HG02973 (cell line): ENCODE data around the gene DDX5.
A peak's percentile ranks its signal among the peaks of the same experiment; 100 is the strongest.

Experiments used
- ATAC-seq: cut with Tn5 transposase; IDR thresholded peaks from one replicate; pipeline ENCODE4 v1.9.1; 2021; ENCODE audit warnings: moderate library complexity; ENCODE audit not compliant: unreplicated experiment

The DDX5 gene

DNA sequence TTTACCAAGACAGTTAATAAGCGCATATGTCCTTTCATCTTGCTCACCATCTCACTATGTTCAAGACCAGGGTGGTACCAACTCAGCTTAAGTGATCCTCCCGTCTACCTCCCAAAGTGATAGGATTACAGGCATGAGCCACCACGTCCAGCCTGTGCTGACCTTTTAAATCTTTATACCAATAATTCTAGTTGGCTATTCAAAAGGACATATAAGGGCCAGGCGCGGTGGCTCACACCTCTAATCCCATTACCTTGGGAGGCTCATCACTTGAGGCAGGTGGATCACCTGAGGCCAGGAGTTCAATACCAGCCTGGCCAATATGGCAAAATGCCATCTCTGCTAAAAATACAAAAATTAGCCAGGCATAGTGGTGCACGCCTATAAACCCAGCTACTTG, 3.1 kb upstream of the DDX5 start:
- ATAC-seq, result no peak

DNA sequence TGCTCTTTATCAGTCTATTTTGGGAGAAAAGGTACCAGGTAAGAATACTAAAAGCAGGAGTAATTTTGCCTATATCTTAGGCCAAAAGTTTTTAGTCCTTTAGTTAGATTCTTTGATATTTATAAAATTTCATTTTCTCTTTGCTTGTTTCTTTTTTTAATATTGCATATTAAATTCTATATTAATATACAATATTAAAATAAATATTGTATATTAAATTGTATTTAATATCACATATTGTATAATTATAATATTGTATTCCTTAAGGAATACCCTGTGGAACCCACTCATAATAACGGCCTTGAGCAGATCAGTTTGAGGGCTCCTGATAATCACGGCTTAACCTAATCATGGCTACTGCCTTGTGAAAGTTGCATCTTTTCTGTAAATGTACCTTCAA, 2.6 kb upstream of the DDX5 start:
- no peak for ATAC-seq

DNA sequence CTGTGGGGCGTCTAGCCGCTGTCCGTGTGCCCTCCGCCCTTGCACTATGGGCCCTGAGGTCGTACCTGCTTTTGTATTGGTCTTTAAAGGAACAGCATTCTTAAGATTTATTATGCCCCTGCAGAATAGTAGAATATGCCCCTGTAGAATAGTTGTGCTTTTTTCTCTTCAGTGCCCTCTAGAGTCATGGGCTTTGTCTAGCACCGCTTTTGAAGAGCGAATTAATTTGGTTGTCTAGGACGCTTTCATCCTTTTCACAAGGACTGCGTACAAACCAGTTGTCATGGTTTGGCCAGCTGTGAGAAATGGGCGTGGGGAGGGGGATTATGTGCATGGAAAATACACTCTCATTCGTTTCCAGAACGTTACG, 1.3 kb upstream of the DDX5 start:
- ATAC-seq, result peak; percentile 14

DNA sequence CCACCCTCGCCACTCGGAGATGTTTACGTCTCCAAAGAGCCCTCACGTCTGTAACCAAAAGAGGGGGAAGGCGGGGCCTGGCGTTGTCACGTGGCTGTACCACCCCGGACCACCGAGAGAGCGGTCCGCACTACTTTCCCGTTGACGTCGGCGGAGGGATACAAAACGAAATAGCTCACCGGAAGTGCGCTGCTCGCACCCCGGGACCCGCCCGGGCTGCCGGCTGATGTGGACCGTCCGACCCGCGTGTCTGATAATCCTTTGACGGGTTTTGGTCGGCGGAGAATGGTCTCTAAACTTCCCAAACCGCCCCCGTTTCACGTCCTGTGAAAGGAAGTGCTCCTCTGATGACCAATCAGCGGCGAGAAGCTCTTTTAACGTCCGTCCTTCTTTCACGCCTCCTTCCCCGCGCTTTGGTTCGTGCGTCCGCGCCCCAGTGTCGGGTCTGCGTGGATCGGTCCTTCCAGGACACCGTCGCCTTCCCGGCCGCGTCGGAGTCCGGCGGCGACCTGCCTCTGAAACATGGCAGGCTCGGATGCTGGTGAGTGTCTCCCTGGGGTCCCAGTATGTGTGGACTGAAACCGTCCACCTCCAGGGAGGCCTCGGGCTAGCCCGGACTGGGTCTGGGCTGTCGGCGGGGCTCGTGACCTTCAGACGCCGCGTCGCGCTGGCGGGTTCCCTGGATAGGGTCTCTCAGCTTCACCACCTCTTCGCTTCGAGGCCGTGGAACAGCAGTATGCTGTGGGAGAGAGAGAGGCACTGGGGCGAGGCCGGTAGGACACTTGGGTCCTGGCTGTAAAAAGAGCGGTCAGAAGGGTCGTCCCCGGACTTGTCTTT, 705 bp upstream of the DDX5 start, which contains the start of gene CEP95:
Gene CEP95 (plus strand): TSS at position 402 of the 837 bp plus-strand sequence. CDS start 121 bp downstream, at position 523.
- peak; percentile 42 for ATAC-seq

DNA sequence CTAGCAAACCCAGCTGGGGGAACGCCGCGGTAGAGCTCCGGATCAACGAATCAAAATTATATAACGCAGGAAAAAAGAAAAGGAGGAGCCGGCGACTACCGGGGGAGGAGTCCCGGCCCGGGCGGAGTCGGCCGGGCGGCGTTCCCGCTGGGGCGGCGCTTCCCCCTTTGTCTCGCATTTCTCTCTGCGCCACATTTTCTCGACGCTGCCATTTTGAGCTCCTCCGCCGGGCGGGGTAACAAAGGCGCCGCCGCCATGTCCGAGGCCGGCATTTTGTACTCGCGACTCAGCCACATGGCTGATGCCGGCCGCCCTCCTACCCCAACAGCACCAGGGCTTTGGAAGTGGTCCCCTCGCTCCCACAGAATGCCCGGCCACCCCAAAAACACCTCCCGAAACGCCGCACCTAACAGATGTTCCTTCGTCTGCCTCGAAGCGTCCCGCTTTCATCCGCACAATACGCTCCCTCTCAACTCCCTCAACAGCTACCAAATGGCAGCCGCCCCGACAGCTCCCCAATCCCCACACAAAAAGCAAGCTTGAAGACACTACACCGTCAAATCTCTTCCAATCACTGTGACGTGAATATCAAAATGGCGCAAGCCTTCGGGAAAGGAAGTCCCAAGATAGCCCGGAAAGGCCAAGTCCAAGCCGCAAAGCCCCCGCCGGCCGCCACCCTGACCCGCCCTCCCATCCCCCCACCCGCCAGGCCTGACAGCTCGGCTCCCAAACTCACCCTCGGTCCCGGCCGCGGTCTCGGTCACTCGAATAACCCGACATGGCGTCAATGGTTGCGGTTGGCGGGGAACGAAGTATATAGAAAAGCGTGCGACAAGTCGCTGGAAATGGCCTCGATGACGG, 519 bp downstream of the DDX5 start:
- ATAC-seq, result no peak

DNA sequence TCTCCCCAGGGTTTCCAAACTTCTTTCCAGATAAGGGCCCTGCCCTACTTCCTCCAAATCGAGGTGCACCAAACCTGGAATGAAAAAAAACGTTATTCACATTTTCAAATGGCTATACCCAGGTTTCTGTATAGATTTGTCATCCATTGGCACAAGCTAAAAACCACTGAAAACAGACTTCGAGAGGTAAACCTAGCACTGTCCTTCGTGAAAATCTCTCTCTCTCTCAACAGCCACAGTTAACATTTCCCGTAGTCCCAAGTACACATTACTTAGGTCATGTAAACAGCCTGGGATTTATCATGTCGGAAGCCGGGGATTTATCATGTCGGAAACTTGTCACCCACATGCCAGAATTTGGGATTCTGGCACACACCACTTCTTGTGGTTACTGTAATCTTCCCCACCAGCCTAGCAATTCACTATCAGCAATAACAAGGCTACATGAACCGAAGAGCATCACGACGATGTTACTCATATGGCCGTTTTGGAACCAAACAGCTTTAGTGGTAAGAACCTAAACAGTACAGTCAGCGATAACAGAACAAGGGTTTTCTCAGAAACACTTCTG, 1.2 kb downstream of the DDX5 start:
- no peak for ATAC-seq

DNA sequence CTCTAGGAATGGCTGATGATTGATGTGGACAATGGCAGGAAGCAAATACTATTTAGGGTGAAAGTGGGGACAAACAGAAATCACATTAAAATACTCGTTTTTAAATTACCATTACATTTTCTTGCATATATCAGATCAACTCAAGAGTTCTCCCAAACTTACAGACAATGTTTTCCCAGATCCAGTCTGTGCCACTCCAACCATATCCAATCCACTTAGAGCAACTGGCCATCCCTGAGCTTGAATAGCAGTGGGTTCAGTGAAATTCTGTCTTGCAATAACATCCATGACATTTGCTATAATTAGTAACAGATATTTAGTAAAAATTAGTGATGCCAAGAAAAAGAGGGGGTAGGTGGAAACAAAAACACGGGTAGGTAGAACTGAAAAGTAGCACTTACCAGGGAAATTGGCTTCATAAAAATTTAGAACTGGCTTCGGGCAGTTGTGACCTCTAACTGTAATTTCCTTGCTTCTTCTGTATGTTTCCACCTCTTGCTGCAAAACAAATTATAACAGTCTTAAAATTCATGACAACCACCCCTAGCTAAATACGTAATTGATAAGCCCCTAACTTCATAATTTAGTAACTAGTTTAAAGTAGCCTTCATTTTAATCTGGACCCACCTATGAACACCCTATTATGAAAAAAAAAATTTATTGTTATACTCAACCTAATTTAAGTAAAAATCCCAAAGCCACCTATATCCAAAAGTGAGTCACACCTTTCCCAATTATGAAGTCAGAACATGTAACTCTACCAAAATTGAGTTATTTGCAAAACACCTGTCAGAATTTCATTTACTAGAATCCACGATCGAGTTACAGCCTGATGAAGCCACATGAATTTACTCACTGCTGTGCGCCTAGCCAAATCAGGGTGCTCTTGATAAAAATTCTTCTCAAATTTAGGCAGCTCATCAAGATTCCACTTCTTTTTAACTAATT, 2.0 kb downstream of the DDX5 start:
- ATAC-seq, result no peak

DNA sequence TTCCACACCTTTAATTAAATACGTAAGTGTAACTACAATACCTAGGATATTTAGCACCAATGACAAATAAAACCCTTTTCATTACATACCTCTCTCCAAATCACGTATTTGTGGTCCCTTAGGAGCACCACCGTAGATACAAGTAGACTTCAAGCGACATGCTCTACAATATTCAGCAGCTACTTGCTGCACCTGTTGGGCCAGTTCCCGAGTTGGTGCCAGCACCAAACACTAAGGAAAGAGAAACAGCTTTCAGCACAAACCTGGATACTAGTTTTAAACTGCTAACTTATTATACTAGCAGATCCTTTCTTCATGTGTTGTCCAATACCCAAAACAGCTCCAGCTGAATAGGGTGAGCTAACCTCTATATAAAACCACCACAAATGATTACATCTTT, 2.7 kb downstream of the DDX5 start:
- ATAC-seq, result no peak

DNA sequence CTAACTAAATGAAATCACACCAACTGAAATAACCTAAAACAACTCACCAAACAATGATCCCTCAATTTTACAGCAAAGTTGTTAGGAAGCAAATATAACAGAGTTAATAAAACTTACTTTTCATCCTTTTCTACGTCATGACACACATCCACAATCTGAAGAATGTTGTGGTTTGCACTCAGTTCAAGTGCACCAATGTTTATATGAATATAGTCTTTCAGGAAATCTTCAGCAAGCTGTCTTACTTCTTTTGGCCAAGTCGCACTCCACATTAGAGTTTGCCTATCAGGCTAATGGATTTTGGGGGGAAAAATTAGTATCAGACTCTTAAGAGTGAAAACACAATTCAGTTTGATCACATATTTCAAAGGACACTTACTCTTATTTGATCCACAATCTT, 3.3 kb downstream of the DDX5 start:
- ATAC-seq, result no peak

DNA sequence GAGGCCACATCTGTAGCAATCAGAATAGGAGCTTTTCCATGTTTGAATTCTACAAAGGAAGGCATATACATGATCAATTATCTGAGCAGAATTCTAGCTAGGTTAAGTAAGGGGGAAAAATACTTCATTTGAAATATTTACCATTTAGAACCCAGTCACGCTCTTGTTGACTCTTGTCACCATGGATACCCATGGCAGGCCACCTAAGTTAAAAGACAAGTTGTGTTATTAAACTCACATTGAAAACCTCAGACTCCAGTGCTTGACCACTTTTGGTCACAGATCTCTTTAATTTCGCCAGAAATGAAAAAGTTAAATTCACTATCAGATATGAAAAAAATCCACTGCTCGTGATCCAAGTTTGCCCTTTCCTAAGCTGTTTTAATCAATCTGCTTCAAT, 4.1 kb downstream of the DDX5 start:
- no peak for ATAC-seq

DNA sequence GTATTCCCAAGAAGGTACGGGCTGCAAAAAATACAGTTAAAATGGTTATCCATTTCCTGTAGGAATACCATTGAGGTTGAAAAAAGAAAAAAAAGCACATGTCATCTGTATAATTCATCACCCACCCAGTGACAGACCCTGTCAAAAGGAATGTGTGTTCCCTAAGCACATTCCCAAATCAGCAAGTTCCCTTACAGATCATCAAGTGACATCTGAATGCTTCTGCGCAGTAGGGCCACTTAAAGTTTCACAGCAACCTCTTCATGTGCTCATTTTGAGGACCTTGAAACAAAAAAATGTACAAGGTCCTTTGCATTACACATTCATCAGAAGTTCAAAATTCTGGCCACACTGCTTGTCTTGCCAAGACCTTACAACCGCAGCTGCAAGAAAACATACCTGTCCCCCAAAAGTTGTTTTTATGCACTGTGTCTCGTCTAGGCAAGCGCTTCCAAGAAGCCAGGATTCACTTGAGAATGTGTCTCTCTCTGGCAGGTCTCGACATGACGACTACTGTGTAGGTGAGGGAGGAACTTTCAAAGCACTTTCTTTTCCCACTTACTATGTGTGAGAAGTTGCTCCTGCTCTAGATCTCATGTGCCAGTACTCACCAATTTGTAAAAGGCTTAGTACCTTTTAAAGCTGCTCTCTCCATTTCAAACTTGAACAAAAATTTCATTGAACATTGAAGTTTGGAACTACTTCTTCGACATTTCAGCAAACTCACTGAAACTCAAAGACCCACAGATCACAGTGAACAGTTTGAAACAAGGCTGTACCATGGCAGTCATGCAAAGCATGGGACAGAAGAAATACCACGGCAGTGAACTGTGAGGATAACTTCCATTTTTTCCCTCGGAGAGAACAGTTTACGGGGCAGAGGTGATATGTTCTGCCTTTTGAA, 5.0 kb downstream of the DDX5 start:
- no peak for ATAC-seq

DNA sequence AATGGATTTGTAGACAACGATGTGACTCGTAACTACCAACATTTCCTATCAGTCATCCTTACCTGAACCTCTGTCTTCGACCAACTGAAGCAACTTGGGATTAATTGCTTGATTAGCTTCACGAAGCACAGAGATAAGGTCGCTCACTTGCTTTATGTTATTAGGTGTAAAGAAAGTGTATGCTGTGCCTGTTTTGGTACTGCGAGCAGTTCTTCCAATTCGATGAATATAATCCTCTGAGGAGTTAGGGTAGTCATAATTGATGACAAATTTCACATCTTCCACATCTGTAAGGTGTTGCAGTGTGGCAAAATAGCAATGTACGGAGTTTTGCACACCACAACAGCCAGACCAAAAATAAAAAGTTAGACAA, 5.6 kb downstream of the DDX5 start:
- ATAC-seq, result no peak

DNA sequence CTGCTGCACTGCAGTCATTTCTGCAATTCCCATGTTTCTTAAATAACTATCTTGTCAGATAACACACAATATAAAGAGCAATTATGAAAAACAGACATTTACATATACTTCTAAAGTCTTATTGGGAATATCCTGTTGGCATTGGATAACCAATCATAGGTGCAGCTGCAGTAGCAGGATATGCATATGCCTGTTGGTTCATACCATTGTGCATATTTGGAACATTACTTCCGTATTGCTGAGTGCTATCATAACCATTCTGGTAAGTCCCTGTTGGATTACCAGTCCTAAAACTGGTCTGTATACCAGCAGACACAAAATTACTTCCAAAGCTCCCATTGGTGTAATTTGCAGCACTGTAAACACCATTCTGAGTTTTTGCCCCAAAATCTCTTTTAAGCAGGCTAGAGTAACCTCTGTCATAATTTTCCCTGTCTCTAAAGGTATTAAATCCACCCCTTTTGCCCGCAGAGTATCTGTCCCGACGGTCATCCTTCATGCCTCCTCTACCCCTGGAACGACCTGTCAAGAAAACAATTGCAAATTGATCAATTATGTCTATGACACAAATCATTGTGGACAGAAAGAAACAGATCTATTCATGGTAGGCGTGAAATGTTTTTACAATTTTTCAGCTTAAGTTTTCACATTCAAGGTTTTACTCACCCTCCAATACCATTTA, 6.1 kb downstream of the DDX5 start:
- ATAC-seq, result no peak

DNA sequence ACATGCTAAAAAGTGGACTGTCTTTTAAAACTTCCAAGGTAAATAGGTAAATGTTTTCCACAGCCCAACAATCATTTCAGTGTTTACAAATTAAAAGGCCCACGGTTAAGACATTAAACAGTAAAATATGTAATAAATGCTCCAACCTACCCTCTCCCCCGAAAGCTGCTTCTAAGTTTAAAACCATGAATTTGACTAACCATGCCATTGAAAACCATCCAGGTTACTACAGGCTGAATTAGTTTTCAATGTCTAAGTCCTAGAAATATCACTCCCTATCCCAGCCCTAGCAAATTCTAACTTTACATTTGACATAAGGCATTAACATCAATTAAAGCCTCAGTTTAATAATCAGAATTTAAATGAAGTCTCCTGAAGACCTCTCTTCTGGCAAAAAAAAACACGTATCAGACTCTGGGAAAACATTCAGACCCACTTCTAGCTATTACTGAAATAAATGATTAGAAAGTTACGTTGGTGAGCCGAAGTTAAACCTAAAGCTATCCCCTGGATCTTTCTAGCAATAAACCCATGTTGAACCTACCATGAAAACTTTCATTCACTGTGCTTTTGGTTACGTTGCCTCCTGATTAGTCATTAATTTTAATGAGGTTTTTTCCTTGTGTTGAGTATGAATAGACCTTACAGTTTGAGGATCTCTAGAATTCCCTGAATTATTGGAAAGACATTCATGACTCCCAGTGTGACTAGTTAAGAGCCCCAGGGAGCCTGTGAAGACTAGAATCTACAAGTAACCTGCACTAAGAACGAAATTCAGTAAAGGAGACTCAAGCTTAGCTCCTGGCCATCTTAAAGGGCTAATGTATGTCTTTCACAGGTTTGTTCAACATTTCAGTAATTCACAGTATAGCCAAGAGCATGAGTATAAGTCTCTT, 7.5 kb downstream of the DDX5 start:
- ATAC-seq, result no peak

DNA sequence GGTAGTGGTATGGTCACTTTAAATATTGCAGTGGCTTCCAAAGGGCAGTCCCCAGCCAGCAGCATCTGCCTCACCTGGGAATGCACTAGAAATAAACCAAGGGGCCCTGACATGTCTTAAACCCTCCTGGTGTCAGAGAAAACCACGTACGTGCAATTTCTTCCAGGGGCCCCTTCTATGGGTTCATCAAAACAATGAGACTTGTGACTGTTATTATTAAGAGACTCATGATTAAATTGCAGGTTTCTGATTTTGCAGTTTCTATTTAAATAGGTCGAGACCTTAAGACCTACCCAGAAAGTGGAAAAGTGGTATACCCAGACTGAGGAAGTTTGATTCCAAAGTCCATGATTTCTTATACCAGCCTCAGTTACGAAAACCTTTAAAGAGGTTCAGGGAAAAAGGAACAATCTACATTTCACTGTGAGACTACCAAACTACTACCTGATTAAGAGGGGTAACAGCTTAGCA, 8.5 kb downstream of the DDX5 start:
- ATAC-seq, result no peak

DNA sequence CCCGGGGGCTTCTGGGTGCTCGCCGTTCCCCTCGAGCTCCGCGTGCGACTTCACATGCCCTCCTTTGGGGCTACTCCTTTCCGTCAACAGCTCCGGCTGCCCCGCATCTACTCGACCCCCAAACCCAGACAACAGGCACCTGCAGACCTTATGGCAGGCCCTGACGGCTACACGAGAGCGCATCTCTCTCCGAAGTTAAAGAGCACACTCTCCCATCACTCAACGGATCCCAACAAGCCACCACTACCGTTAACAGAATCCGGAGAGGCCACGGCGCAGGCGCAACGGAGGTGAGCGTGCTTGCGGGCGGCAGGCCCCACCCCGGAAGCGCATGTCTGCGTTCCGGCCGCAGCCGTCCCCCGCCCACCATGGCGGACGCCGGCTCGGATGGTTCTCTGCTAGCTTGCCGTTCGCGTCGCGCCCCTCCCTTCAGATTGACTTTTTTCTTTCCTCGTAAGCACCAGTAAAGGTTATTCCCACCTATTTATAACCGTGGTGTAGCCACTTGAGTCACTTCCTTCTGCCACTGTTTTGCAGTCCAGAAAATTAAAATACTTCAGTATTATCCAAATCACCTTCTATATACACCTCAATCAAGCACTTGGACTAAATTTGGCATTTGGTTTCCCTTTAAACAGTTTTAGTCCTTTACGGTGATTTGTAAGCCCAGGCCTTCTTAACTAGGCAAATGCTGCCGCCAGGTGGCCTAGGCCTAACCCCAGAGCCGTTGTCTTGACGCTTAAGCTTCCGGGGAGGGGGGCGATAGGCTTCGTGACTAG, 9.1 kb downstream of the DDX5 start, which contains the start of gene POLG2:
Gene POLG2 (minus strand): TSS at position 269 of the 779 bp plus-strand sequence. CDS start 86 bp downstream, at position 183.
- peak; percentile 72 for ATAC-seq

DNA sequence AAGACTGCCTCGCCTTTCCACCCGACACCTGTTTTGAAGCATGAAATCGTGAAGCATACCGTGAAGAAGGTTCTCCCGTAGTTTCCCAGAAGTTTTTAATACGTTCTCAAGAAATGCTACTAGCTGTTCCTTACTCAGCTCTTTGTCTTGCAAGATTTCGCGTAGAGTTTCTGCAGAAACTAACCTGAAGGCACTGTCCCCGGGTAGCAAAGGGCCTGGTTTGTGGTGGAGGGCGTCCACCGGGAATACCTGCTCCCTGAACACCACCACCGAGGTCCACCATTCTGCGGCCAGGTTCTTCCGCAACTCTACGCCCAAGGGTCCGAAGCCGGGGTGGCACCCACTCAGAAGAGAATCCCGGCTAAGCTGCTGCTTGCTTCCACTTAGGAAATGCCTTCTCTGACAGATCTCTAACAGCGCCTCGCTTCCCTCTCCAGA, 9.7 kb downstream of the DDX5 start:
- ATAC-seq, result no peak
